Gastroesophageal sphincter (tissue), 3 donors: ENCODE results near the gene PGBD5.

Experiments
- CTCF ChIP-seq, 4 experiments: fragments of 200-600 bp in 2 of 4; fragments of 450-650 bp in 2 of 4; sonication (generic) in 1 of 4; IDR thresholded peaks; one replicate each; pipeline ENCODE4 v1.5.1; 2017 to 2019; ENCODE audit warnings: antibody characterized with exemption in 4 of 4, mild to moderate bottlenecking in 2 of 4, moderate library complexity in 2 of 4
- POLR2AphosphoS5 ChIP-seq: sonication (generic); formaldehyde crosslinking; IDR thresholded peaks from one replicate; pipeline ENCODE4 v1.6.1; 2017; ENCODE audit warnings: antibody characterized with exemption

- no peak for TF ChIP-seq POLR2AphosphoS5
- TF ChIP-seq CTCF (IDR thresholded peaks at IDR 0.05) = no peak
These were observed 39.6 kb upstream of the PGBD5 start for GRCh38 chr1:230465691-230466090.
